Activated gamma-delta T cell (primary cell): ENCODE data around the gene IGFL1.
"Not testable (repeated sequence)": the region's sequence is repeated elsewhere in the genome, so short reads cannot be mapped to it uniquely, and the experiment has no call there.

Experiments used
- DNase-seq: peaks from one replicate; lab custom pipeline; 2025; lab: John Stamatoyannopoulos, UW
- total RNA-seq, 2 donors: gene quantifications; one replicate each; lab custom pipeline; 2026; lab: John Stamatoyannopoulos, UW

The IGFL1 gene
- 0 reads per million in 2 donors for total RNA-seq

- no peak for DNase-seq
These were observed at the start of gene IGFL1 for GRCh38 chr19:46229442-46229841. TSS of gene IGFL1 (plus strand) at chr19:46229742. CDS start at chr19:46229775, 33 bp downstream.

GRCh38 chr19:46180701-46181387 lies 48.7 kb upstream of the IGFL1 start:
- no peak for DNase-seq

GRCh38 chr19:46181388-46181779 lies 48.2 kb upstream of the IGFL1 start:
- no peak for DNase-seq

- DNase-seq, result no peak
These were observed 47.1 kb upstream of the IGFL1 start for GRCh38 chr19:46182476-46182875.

GRCh38 chr19:46184775-46185710 lies 44.5 kb upstream of the IGFL1 start:
- DNase-seq, result not testable (repeated sequence)

GRCh38 chr19:46186101-46186716 lies 43.3 kb upstream of the IGFL1 start:
- DNase-seq, result no peak

- DNase-seq, result no peak
These were observed 42.8 kb upstream of the IGFL1 start for GRCh38 chr19:46186717-46187101.

DNA sequence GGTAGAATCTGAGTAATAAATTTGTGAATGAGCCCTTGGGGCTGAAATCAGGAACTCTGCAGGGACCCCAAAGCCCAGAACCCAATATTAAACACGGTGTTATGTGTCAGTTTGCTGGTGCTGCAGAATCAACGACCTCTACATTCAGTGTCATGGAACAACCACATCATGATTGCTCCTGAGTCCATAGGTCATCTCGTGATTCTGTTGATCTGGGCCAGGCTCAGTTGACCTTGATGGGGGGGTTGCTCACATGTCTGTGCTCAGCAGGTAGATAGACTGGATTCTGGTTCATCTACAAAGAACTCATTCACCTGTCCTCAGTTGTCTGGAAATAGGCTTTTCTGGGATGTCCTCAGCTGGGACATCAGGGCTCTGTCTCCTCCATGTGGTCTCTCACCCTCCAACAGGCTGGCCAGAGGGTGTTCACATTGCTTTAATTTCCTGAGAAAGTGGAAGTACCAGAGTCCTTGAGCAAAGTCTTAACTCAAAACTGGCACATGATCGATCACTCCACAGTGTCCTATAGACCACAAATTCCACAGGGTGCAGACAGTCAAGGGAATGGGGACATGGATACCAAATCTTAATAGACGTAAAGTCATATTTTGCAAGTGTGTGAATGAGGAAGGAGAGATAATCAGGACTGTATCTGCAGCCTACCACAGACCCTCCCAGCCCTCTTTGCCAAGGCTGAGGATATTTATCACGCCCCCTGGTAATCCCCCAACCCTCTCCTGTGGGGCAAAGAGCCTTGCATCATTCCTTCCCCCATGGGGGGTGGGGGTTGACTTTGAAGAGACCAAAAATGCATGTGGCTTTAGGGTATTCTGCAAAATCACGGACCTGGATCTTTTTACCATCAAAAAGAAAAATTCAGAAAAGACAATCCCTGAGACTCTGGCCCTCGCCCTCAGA lies 39.3 kb upstream of the IGFL1 start:
- no peak for DNase-seq

DNA sequence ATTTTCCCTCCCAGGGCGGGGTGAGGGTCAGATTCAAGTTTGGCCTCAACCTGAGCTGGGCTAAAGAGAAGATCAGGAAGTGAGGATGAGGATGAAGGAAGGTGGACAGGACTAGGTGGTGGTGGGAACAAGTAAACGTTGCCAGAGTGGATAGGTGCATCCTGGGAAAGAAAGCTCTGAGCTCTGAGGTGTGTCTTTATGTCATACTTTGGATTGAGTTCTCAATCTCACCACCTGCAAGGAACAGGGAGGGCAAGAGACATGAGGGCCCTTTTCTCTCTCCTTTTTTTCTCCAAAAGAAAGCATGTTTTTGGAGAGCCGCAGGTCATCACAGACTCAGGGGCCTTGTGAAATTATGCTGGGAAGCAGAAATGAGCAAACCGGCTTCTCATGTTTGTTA lies 38.2 kb upstream of the IGFL1 start:
- no peak for DNase-seq

GRCh38 chr19:46191972-46192371 lies 37.6 kb upstream of the IGFL1 start:
- DNase-seq, result no peak

GRCh38 chr19:46192626-46192991 lies 36.9 kb upstream of the IGFL1 start:
- not testable (repeated sequence) for DNase-seq

GRCh38 chr19:46192992-46193650 lies 36.4 kb upstream of the IGFL1 start:
- DNase-seq, result no peak

- DNase-seq, result no peak
These were observed 35.9 kb upstream of the IGFL1 start for GRCh38 chr19:46193678-46194077.

- DNase-seq, result no peak
These were observed 34.4 kb upstream of the IGFL1 start for GRCh38 chr19:46195104-46195503.

GRCh38 chr19:46195919-46196318 lies 33.6 kb upstream of the IGFL1 start:
- not testable (repeated sequence) for DNase-seq

DNA sequence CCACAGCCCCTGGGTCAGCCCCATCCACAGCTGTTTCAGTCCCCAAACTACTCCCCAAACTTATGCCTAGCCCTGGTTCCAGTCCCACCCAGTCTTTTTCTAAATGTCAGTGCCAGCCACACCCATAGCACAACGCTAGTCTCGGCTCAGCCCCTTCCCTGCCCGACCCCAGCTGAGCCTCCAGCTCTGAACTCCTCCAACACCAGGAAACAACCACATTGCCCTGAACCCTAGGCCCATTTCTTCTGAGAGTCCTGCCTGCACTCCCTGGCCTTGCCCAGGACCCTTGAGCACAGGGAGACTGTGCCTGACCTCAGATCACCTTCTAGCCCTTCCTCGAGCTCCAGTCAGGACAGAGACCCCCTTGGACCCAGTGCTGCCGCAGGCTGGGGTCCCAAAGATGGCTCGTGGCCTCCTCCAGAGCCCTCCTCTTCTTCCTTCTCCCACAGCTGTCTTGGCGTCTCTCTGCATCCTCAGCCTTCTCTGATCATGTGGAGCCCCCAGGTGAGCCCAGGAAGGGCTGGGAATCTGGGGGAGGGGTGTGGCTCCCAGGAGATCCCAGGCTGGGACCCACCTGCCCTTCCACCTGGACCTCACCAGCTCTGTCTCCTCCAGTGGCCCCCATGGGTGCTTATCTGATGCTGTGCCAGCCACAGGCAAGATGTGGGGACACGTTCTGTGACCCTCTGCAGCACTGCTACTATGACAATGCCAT lies 33.0 kb upstream of the IGFL1 start:
- DNase-seq, result no peak

GRCh38 chr19:46197314-46198070 lies 32.0 kb upstream of the IGFL1 start:
- DNase-seq, result no peak

GRCh38 chr19:46198756-46199155 lies 30.8 kb upstream of the IGFL1 start:
- DNase-seq, result no peak

DNA sequence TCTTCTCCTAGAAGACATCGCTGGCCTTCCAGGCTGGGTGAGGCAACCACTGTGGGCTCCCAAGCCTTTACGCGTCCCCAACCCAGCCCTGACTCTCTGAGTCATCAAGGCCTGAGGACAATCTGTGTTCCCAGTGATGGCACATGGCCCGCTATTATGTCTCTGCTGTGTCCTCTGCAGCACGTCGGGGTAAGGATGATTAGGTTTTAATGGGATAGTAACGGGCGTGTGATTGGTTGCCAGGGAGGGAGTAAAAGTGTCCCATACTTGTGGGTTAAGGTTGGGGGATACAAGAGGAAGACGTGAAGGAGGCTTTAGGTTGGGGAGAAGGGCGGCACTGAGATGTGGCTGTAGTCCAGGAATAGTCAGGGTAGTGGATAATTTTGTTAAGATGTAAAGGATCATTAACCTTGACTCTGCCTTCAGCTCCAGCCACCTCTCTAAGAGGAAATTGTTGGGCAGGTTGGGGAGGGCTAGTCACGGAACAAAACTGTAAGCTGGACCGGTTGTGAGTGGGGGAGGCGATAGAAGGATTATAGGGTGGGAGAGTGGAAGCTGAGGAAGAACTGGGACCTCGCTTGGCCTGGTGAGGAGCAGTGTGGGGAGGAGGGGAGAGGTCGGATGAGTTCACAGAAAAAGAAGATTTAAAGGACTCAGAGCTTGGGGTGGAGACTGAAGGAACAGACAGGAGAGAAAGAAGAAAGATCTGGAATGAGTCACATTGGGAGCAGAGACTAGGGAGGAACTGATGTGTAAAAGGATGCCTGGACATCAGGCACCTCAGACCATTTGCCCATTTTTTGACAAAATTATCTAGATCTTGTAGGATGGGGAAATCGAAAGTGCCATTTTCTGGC lies 27.9 kb upstream of the IGFL1 start:
- no peak for DNase-seq
